Measurements from ENCODE around the gene INTS6. TPM values are rescaled to one million over a fixed set of nuclear protein-coding genes. Genes with fewer than 3 reads are reported as not detected.

INTS6 gene
- total RNA-seq, 1 experiment from 2014 or later = 45.5 TPM

DNA sequence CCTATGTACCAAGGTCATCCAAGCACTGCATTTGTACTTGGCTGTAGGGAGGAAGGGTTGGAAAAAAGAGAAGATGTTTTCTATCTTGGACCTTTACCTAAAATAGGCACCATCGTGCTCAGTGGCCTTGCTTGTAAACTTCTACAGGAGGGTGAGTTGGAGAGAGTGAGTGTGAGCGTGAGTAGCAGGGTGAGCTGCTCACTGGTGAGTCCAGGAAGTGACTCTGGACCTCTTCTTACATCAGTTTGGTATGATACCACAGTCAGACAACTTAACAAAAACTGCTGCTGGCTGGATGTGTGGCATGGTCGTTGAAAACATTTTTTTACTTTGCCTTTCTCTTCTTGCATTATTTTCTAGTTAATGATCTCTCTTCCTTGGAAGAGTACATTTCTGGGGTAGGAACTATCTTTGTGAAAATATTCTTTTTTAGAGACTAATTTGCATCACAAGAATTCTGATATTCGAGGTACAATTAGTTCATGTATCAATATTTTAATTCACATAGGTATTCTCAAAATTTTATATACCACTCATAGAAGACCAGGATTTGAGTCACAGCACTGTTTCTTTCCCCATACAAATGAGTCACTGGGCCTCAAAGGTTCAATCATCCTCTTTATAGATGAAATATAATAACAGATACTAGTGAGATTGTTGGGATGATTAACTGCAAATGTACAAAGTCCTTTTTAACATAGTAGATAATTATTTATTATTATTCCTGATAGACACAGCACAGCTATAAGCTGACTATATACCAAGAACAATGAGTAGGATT is 112.7 kb downstream of the INTS6 start:
- Histone ChIP-seq H3K79me2 (ENCODE audit: low read depth) (no peaks in the 10 kb centered on the region), H3K27ac (no peak overlapping the region), H3K4me2 (no peak overlapping the region), H3K9me3 (ENCODE audit: insufficient read depth, low read depth) (no peaks in the 10 kb centered on the region), H4K20me1 (ENCODE audit: insufficient read depth) (no peaks in the 10 kb centered on the region), H3K9me2 (ENCODE audit: insufficient read depth) (no peaks in the 10 kb centered on the region; the same call in 1 of the 2 replicates), H2AFZ (no peak overlapping the region), H3K27me3 (ENCODE audit: insufficient read depth, low read depth) (no peaks in the 10 kb centered on the region), H3F3A (ENCODE audit: insufficient read depth, low read depth) (no peaks in the 10 kb centered on the region), H3K4me3 (no peak overlapping the region), H3K36me3 (ENCODE audit: low read depth) (no peaks in the 10 kb centered on the region), H3K4me1 (replicated peaks; ENCODE audit: insufficient read depth) (no peaks in the 10 kb centered on the region)
- no TSS peak for BruUV-seq (replicated peaks)
- TF ChIP-seq EZH2 (IDR thresholded peaks at IDR 0.05; ENCODE audit: low read depth) = no peak
- POLR2A ChIA-PET (ENCODE audit: unreplicated experiment) = no interaction called here
- CTCF ChIA-PET = no interaction called here
- no peak for DNase-seq
- intact Hi-C loops (cut with micrococcal nuclease; ENCODE audit: unreplicated experiment) = no loop called here

DNA sequence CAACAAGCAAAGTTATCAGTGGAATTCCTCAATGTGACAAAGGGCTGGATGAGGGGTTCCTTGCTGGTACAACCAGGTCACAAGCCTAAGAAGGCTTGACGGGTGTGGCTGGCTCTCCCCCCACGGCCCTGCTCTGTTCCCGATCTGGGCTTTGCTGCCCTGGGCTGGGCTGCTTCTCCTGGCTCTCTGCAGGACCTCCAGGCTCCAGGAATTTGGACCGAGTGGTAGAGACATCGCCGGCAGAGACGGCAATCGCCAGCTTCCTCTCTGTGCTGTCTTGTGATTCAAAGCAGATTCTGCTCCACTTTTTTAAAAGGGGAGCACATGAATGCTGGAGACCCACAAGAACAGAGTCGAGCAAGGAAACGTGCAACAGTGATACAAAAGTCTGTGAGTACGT is 113.5 kb downstream of the INTS6 start, which contains the start of gene SERPINE3:
TSS of gene SERPINE3 (plus strand) at position 338 of the 400 bp plus-strand sequence. CDS start 1,401 bp downstream, outside the sequence.
- no peak for DNase-seq
- H2AFZ ChIP-seq = no peak within 1 kb of the TSS
- H3K27ac ChIP-seq = no peak within 1 kb of the TSS
- H3K4me3 ChIP-seq = no peak within 1 kb of the TSS
- H3K36me3 ChIP-seq (ENCODE audit: low read depth) = no peaks in the 10 kb centered on the region
- no peaks in the 10 kb centered on the region for H3F3A ChIP-seq (ENCODE audit: insufficient read depth, low read depth)
- no TSS peak for BruUV-seq (replicated peaks)
- TF ChIP-seq, protein P1, sequence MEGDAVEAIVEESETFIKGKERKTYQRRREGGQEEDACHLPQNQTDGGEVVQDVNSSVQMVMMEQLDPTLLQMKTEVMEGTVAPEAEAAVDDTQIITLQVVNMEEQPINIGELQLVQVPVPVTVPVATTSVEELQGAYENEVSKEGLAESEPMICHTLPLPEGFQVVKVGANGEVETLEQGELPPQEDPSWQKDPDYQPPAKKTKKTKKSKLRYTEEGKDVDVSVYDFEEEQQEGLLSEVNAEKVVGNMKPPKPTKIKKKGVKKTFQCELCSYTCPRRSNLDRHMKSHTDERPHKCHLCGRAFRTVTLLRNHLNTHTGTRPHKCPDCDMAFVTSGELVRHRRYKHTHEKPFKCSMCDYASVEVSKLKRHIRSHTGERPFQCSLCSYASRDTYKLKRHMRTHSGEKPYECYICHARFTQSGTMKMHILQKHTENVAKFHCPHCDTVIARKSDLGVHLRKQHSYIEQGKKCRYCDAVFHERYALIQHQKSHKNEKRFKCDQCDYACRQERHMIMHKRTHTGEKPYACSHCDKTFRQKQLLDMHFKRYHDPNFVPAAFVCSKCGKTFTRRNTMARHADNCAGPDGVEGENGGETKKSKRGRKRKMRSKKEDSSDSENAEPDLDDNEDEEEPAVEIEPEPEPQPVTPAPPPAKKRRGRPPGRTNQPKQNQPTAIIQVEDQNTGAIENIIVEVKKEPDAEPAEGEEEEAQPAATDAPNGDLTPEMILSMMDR (conservative IDR thresholded peaks at IDR 0.05) = no peak
- TF ChIP-seq EZH2 (IDR thresholded peaks at IDR 0.05; ENCODE audit: low read depth) = no peak
- no peaks in the 10 kb centered on the region for H3K79me2 ChIP-seq (ENCODE audit: low read depth)
- intact Hi-C loops (cut with micrococcal nuclease; ENCODE audit: unreplicated experiment) = no loop called here
- no peaks in the 10 kb centered on the region; the same call in 1 of the 2 replicates for H3K9me2 ChIP-seq (ENCODE audit: insufficient read depth)
- ChIA-PET CTCF (no interaction called here), POLR2A (ENCODE audit: unreplicated experiment) (no interaction called here)
- H3K27me3 ChIP-seq (ENCODE audit: insufficient read depth, low read depth) = no peaks in the 10 kb centered on the region
- H3K4me2 ChIP-seq = no peak within 1 kb of the TSS
- no peaks in the 10 kb centered on the region for H4K20me1 ChIP-seq (ENCODE audit: insufficient read depth)
- H3K9me3 ChIP-seq (ENCODE audit: insufficient read depth, low read depth) = no peaks in the 10 kb centered on the region
- no peaks in the 10 kb centered on the region for H3K4me1 ChIP-seq (replicated peaks; ENCODE audit: insufficient read depth)

DNA sequence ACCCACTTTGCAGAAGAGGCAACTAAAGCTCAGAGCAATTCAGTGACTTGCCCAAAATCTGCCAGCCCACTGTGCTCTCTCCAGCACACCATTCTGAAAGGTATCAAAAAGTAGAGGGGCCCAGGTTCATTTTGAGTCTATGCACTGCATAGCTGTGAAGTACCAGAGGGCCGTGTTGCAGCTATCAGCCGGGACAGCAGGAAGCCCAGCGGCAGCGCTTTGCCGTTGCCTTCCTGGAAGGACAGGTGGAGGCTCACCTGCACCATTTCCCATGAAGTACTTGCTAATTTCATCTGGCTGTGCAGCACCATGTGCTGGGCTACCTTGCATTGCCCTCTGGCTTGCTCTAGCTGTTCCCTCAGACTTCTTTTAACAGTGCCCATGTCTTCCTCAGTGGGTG is 116.1 kb downstream of the INTS6 start:
- Histone ChIP-seq H4K20me1 (ENCODE audit: insufficient read depth) (no peaks in the 10 kb centered on the region), H3K79me2 (ENCODE audit: low read depth) (no peaks in the 10 kb centered on the region), H3F3A (ENCODE audit: insufficient read depth, low read depth) (no peaks in the 10 kb centered on the region), H3K36me3 (ENCODE audit: low read depth) (no peaks in the 10 kb centered on the region), H3K27me3 (ENCODE audit: insufficient read depth, low read depth) (no peaks in the 10 kb centered on the region), H2AFZ (no peak overlapping the region), H3K27ac (no peak overlapping the region), H3K4me1 (replicated peaks; ENCODE audit: insufficient read depth) (no peaks in the 10 kb centered on the region), H3K4me2 (no peak overlapping the region), H3K9me2 (ENCODE audit: insufficient read depth) (no peaks in the 10 kb centered on the region; the same call in 1 of the 2 replicates), H3K9me3 (ENCODE audit: insufficient read depth, low read depth) (no peaks in the 10 kb centered on the region), H3K4me3 (no peak overlapping the region)
- no peak for DNase-seq
- intact Hi-C loops (cut with micrococcal nuclease; ENCODE audit: unreplicated experiment) = no loop called here
- CTCF ChIA-PET = no interaction called here
- TF ChIP-seq EZH2 (IDR thresholded peaks at IDR 0.05; ENCODE audit: low read depth) = no peak
- TF ChIP-seq, protein P1 (conservative IDR thresholded peaks at IDR 0.05) = no peak
- POLR2A ChIA-PET (ENCODE audit: unreplicated experiment) = no interaction called here
- no TSS peak for BruUV-seq (replicated peaks)
